Measurements from ENCODE around the gene ZIC2.

DNA sequence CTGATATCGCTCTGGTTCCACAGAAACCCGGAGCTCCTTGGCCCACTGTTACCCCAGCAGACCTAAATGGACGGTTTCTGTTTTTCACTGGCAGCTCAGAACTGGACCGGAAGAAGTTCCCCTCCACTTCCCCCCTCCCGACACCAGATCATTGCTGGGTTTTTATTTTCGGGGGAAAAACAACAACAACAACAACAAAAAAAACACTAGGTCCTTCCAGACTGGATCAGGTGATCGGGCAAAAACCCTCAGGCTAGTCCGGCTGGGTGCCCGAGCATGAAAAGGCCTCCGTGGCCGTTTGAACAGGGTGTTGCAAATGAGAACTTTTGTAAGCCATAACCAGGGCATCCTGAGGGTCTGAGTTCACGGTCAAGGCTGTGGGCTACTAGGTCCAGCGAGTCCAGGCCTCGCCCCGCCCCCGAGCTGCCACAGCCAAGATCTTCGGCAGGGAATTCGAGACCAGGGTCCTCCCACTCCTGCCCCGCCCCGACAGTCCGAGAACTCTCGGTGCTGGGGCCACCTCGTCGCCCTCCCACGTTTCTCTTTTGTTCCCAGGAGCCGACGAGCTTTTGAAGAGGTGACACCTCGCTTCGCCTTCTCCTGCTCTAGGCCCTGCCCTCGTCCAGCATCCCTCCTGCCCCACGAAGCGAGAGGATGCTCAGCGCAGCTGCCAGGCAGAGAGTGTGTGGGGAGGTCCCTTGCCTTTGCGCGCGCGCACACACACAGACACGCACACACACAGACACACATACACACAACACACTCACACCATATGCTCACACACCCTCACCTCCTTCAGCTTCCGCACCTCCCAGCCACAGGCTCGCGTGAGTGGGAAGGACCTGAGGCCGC lies 8.8 kb downstream of the ZIC2 start:
- TF ChIP-seq, protein P1, sequence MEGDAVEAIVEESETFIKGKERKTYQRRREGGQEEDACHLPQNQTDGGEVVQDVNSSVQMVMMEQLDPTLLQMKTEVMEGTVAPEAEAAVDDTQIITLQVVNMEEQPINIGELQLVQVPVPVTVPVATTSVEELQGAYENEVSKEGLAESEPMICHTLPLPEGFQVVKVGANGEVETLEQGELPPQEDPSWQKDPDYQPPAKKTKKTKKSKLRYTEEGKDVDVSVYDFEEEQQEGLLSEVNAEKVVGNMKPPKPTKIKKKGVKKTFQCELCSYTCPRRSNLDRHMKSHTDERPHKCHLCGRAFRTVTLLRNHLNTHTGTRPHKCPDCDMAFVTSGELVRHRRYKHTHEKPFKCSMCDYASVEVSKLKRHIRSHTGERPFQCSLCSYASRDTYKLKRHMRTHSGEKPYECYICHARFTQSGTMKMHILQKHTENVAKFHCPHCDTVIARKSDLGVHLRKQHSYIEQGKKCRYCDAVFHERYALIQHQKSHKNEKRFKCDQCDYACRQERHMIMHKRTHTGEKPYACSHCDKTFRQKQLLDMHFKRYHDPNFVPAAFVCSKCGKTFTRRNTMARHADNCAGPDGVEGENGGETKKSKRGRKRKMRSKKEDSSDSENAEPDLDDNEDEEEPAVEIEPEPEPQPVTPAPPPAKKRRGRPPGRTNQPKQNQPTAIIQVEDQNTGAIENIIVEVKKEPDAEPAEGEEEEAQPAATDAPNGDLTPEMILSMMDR (IDR thresholded peaks at IDR 0.05), result no peak
- TF ChIP-seq POLR2A (IDR thresholded peaks at IDR 0.05), result no peak
